ENCODE measurements around the gene OR2T8. TPM values are rescaled to one million over a fixed set of nuclear protein-coding genes. Genes with fewer than 3 reads are reported as not detected.

Gene OR2T8, protein sequence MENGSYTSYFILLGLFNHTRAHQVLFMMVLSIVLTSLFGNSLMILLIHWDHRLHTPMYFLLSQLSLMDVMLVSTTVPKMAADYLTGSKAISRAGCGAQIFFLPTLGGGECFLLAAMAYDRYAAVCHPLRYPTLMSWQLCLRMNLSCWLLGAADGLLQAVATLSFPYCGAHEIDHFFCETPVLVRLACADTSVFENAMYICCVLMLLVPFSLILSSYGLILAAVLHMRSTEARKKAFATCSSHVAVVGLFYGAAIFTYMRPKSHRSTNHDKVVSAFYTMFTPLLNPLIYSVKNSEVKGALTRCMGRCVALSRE
- total RNA-seq = not detected in 2 replicates

DNA sequence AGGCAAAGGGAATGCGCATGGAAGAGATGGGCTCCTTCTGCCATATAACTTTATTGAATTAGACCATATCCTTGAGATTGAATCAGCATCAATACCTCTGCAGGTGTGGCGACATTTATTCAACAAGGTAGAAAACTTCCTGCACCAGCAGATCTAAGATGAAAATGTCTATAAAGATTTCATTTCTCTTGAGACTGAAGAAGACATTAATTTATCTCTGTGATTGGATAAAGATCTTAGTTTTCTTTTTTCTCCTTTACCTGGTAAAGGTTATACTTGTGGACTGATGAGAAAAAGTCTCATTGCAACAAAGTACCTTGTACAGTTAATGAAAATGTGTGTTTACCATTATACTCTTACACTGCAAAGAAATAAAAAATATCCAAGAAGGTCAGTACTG is at the start of gene OR2T8:
OR2T8 (plus strand) TSS at position 301 of the 400 bp plus-strand sequence. CDS start 766 bp downstream, outside the sequence.

DNA sequence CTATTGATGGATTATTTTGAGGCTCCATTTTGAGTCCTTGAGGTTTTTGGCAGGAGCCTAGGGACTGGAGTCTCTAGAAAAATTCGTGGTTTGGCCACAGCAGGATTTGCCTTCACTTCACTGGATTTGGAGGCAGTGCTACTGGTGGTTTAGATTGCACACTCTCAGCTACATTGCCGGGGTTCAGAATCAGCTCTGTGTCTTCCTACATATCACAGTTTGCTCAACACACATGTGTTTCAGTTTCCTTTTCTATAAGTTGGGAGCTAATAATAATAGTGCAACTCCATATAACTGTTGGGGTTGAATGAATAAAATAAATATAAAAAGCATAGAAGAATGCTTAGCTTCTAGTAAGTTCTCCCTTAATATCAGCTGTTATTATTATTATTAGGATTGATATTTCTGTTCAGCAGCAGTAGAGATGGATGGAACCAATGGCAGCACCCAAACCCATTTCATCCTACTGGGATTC is 24.9 kb upstream of the OR2T8 start, which contains the start of gene OR2W3:
OR2W3 (plus strand) TSS at position 425 of the 475 bp plus-strand sequence; CDS start at position 425, 0 bp downstream.

DNA sequence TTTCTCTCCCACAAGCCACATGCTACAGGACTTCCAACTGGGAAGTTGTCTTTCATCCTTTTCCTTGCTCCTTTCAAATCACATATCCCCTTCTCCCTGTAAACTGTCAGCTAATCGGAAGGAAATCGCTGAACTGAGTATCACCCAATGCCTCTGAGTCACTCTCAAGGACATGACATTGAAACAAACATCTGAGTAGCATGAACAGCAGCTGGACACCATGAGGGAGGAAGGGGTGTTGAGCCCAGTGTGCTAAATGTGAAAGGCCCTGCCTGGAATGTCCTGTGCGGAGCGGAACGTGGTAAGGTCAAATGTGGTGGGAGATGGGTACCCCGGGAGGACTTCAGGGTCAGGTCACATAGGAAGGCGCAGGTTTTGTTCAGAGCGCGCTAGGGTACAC is 4.8 kb downstream of the OR2T8 start, which contains the start of gene OR2AJ1:
OR2AJ1 (plus strand) TSS at position 22 of the 400 bp plus-strand sequence. CDS start 8,880 bp downstream, outside the sequence.

DNA sequence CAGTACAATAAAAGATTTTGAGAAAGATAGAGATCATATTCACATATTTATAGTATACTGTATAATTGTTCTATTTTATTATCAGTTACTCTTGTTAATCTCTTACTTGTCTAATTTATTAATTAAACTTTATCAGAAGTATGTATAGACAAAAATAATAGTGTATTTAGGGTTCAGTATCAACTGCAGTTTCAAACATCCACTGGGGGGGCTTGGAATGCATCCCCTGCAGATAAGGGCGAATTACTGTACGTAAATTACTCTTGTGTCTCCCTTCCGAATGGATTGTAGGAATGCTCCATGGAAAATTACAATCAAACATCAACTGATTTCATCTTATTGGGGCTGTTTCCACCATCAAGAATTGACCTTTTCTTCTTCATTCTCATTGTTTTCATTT is 28.5 kb downstream of the OR2T8 start, which contains the start of gene OR2L8:
OR2L8 (plus strand) TSS at position 301 of the 400 bp plus-strand sequence; CDS start at position 301, 0 bp downstream.

DNA sequence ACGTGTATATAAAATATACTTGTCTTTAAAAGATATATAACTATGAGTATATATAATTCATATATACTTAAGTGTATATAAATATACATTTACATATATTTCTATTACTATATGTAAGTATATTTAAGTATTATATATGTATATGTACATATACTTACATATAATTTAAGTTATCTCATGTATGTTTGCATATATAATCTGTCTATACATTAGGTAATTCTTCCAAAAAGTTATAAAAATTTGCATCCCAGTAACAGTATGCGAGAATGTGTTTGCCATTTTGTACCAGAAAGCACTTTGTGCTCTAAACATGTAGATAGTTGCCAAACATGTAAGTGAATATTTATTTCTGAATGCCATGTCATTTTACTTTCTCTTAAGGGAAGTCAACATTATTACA is 44.9 kb downstream of the OR2T8 start, which contains the start of gene OR2AK2:
OR2AK2 (plus strand) TSS at position 301 of the 400 bp plus-strand sequence. CDS start 144 bp downstream, outside the sequence.

Other genes with a start within 250 kb of the OR2T8 start
- gene OR13G1, start 240.5 kb upstream of the OR2T8 start, total RNA-seq = not detected in 2 replicates
- gene OR6F1, start 203.6 kb upstream of the OR2T8 start, total RNA-seq = not detected in 2 replicates
- not detected in 2 replicates for gene OR14K1, start 181.6 kb upstream of the OR2T8 start, total RNA-seq
- not detected in 2 replicates for gene OR14A2, start 172.1 kb upstream of the OR2T8 start, total RNA-seq
- not detected in 2 replicates for gene OR1C1, start 159.7 kb upstream of the OR2T8 start, total RNA-seq
- not detected in 2 replicates for gene OR14A16, start 96.1 kb upstream of the OR2T8 start, total RNA-seq
- gene OR11L1, start 78.4 kb upstream of the OR2T8 start, total RNA-seq = not detected in 2 replicates
- gene TRIM58, start 63.1 kb upstream of the OR2T8 start, total RNA-seq = 0.37 and 0.66 TPM in 2 replicates
- not detected in 2 replicates for gene OR2W3, start 24.7 kb upstream of the OR2T8 start, total RNA-seq
- gene OR2AJ1, start 4.6 kb downstream of the OR2T8 start, total RNA-seq = not detected in 2 replicates
- gene OR2L8, start 28.6 kb downstream of the OR2T8 start, total RNA-seq = 0.25 TPM in 1 of 2 replicates, not detected in the other
- 0.25 TPM in 1 of 2 replicates, not detected in the other for gene OR2AK2, start 45.0 kb downstream of the OR2T8 start, total RNA-seq
- gene OR2L5, start 93.4 kb downstream of the OR2T8 start, total RNA-seq = under 0.01 and 0.12 TPM in 2 replicates
- under 0.01 TPM in 1 of 2 replicates, not detected in the other for gene OR2L2, start 109.8 kb downstream of the OR2T8 start, total RNA-seq
- gene OR2L3, start 126.6 kb downstream of the OR2T8 start, total RNA-seq = 0.11 and 0.12 TPM in 2 replicates
- gene OR2L13, start 174.9 kb downstream of the OR2T8 start, total RNA-seq = not detected in 2 replicates
- not detected in 2 replicates for gene OR2M5, start 224.9 kb downstream of the OR2T8 start, total RNA-seq

Data from uterine smooth muscle cell (primary cell).